Measurements from ENCODE around the gene CSMD2.

- TF ChIP-seq CTCF (IDR thresholded peaks at IDR 0.05): no peak
- TF ChIP-seq POLR2A (IDR thresholded peaks at IDR 0.05): no peak
Measured at GRCh38 chr1:33966346-33967141, 198.5 kb downstream of the CSMD2 start.
